HL-60/S4 treated with retinoic acid at 250 ng/mL for 4 days and 3 days (cell line): Measurements from ENCODE around the gene ZFP28.

ENCODE experiments used
- in situ Hi-C: fragments of 300-500 bp; cut with MboI; formaldehyde crosslinking; loops from 2 replicates; pipeline ENCODE4 v1.7.0; 2022; ENCODE audit warnings: low sequenced_read_pairs

Gene ZFP28

DNA sequence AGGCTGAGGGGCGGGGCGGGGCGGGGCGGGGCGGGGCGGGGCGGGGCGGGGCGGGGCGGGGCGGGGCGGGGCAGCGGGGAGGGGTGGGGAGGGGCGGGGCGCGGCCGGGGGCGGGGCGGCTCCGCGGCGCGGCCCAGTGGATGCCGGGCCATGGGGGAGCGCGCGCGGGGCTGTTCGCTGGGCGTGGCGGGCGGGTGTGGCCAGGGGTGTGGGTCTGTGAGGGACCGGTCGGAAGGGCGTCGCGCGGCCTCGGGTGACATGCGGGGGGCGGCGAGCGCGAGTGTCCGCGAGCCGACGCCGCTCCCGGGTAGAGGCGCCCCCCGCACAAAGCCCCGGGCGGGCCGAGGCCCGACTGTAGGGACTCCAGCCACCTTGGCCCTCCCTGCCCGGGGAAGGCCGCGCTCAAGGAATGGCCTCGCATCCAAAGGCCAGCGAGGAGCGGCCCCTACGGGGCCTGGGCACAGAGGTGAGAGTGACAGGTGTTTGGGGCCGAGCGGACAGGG is at the start of gene ZFP28:
Gene ZFP28 (plus strand): TSS at position 188 of the 503 bp plus-strand sequence. CDS start 71 bp downstream, at position 259.
- in situ Hi-C loops, result no loop called here

DNA sequence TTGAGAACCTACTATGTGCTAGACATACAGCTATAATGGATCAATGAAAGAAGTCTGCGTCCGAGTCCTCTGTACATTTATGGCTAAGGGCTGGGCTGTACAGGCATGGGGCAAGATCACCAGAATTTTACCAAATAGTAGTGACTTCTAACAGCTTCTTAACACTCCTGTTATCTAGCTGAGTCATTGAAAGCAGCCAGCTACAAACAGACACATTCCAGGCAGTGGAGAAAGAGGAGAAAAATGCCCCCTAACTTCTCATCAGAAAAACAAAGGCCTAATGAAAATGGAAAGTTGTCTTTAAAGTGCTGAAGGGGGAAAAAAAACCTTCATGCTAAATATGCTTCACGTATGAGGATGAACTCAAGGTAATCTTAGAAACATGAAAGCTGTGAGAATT is 47.3 kb upstream of the ZFP28 start:
- in situ Hi-C loops, result no loop called here

DNA sequence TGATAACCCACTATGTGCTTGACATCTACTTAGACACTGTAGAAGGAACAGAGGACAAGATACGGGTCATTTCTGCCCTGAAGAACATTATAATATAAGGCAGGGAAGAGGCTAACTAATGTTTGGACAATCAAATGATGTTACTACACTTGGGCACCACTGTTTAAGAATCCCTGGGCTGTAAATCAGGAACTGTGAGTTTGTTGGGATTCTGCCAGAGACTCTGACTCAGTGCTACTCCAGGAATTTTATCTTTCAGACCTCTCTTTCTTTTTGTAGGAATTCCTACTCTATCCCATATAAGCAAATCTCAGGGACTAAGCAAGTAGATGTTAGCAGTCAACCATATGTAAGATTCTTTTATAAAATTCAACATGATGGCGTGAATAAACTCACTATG is 34.2 kb upstream of the ZFP28 start:
- in situ Hi-C loops, result no loop called here

DNA sequence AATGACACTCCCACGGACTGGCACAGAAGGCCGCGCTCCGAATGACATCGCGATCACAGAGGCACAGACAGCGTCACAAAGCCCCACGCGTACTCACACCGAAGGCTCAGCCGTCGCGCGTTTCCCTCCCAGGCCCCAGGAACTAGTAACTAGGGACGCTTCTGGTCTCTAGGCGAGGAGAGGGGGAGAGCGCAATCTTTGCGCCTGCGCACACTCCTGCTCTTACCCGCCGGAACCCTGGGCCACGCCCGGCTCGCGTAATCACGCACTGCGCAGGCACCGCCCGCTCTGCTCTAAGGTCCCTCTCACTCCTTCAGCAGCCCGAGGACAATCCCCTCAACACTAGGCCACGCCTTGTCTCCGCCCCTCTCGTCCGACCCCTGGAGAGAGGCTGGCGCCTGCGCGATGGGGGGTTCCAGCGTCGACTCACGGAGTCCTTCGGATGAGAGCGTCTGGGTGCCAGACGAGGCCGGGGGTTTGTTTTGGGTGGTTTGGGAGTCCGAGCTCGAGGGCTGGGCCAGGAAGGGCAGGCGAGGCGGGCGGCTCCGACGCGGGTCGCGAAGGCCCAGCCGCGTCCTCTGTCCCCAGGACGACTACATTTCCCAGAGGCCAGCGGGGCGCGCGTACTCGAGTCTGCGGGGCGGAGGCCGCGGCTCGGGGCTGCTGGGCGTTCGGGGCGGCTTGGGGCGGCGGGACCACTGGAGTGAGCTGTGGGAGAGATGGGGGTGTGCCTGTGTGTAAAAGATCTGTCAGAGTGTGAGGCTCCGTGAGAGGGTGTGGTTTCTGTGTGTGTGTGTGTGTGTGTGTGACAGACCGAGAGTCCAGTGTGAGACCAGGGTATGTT is 31.1 kb upstream of the ZFP28 start, which contains the start of gene ZNF471:
Gene ZNF471 (plus strand): TSS at position 410 of the 844 bp plus-strand sequence. CDS start 3,717 bp downstream, outside the sequence.
- in situ Hi-C loops, result no loop called here

DNA sequence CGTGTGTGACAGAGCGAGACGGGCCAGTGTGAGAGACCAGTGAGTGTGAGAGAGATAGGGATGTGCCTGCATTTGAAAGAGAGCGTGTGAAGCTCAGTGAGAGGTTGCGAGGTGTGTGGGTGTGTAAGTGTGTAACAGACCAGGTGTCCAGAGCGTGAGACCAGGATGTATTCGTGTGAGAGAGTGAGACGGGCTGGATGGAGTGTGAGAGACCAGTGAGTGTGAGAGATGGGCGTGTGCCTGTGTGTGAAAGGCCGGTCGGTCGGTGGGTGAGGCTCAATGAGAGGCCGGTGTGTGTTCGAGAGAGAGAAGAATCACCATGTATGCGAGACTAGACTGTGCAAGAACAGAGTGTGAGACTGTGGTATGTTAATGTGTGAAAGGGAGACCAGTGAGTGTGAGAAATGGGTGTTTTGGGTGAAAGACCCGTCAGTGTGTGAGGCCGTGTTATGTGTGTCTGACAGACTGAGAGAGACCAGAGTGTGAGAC is 30.4 kb upstream of the ZFP28 start:
- in situ Hi-C loops, result no loop called here

DNA sequence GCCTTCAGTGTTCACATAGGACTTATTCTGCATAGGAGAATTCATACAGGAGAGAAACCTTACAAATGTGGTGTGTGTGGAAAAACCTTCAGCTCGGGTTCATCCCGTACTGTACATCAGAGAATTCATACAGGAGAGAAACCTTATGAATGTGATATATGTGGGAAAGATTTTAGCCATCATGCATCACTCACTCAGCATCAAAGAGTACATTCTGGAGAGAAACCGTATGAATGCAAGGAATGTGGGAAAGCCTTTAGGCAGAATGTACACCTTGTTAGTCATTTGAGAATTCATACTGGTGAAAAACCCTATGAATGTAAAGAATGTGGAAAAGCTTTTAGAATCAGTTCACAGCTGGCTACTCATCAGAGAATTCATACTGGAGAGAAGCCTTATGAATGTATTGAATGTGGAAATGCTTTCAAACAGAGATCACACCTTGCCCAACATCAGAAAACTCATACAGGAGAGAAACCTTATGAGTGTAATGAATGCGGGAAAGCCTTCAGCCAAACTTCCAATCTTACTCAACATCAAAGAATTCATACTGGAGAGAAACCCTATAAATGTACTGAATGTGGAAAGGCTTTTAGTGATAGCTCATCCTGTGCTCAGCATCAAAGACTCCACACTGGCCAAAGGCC is 13.4 kb upstream of the ZFP28 start:
- in situ Hi-C loops, result no loop called here

DNA sequence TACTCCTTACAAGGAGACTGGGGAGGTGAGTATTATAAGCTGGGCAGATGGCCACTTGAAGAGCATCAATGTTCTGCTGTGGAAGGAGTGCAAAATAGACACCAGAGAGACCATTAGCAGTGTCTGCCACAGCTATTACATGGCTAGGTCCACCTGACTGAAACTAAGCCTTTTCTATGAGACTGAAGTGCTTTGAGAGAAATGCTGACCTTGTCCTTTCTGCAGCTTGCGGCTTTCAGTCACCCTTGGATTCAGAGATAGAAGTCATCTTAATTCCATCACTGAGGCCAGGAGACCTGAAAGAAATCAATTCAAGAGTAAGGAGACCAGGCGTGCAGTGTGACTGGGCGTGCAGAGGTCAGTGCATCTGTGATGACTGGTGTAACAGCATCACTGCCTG is 1.3 kb upstream of the ZFP28 start:
- in situ Hi-C loops, result no loop called here

DNA sequence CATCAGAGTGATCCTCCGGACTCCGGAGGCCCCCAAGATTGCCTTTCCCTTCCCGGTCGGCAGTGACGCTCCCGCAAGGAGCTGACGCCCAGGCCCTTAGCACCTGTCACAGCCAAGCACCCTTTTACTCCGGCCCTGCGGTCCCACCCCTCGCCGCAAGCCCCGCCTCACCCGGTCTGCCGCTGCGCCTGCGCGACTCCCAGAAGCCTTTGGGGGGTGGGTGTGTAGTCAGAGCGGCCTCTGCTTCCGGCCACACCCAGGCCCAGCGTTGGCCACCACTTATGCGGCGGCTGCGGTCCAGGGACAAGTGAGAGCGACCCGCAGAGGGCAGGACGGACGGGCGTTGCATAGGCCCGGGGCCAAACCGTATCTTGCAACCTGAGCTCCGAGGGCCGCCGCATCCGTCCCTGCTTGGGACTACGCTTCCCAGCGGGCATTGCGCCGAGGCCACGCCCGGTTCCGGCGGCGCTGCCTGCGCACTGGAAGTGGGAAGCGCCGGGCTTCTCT is 441 bp upstream of the ZFP28 start:
- in situ Hi-C loops, result no loop called here

DNA sequence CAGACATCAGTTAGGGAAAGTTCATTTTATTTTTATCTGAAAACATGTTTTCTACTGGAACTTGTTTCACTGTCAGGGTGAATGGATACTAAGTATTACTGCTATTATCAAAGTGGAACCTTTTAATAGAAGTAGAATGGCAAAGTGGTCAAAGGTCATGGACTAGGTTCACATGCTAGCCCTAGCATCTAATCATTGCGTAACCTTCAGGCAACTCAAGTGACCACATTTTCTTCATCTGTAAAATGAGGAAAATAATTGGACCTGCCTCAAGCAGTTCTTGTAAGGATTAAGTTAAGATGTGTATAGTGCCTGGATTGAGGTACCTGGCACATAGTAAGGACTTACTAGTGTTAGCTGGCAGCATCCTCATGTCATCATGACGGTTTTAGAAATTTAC is 5.0 kb downstream of the ZFP28 start:
- in situ Hi-C loops, result no loop called here

DNA sequence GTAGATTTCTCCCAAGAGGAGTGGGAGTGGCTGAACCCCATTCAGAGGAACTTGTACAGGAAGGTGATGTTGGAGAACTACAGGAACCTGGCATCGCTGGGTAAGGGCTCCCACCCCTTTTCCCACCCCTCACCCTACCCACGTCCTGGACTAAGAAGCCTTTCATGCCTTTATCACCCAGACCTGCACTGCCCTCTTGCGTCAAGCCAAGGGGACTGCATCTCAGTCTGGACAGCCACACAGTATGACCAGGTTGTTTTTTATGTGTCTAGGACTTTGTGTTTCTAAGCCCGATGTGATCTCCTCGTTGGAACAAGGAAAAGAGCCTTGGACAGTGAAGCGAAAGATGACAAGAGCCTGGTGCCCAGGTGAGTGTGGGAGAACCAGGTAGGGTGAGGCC is 8.8 kb downstream of the ZFP28 start:
- in situ Hi-C loops, result no loop called here

DNA sequence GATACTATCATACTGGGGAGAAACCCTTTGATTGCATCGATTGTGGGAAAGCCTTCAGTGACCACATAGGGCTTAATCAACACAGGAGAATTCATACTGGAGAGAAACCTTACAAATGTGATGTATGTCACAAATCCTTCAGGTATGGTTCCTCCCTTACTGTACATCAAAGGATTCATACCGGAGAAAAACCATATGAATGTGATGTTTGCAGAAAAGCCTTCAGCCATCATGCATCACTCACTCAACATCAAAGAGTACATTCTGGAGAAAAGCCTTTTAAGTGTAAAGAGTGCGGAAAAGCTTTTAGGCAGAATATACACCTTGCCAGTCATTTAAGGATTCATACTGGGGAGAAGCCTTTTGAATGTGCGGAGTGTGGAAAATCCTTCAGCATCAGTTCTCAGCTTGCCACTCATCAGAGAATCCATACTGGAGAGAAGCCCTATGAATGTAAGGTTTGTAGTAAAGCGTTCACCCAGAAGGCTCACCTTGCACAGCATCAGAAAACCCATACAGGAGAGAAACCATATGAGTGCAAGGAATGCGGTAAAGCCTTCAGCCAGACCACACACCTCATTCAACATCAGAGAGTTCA is 15.6 kb downstream of the ZFP28 start:
- in situ Hi-C loops, result no loop called here

DNA sequence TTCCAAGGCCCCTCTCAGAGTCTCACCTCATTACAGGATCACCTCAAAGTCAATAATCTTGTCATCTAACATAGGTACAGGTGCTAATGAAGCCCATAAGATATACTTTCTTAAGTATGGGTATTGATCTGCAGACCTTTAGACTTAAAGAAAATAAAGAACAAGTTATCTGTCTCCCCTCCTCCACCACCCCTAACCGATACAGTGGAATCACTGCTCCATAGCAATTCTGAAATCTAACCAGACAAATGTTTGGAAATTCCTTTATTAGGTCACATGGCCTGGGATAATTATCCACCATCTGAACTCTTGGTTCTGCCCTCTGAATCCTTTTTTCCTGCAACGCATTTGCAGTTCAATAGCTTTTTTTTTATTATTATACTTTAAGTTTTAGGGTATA is 24.0 kb downstream of the ZFP28 start:
- in situ Hi-C loops, result no loop called here

DNA sequence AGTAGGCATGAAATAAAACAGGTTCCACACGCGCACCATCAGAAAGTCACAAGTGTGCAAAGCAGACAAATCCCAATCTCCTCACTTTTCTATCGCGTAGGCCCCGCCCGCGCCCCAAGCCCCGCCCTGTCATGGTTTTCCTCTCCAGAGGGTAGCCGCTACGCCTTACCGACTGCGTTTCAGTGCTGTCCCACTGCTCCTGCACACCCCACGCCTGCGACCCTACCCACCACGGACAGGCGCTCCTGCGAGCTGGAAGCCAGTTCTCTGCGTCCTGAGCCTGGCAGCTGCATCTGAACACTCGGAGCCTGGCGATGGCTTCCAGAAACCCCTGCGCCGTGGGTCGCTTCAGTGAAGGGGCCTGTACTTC is 28.1 kb downstream of the ZFP28 start:
- in situ Hi-C loops, result no loop called here

DNA sequence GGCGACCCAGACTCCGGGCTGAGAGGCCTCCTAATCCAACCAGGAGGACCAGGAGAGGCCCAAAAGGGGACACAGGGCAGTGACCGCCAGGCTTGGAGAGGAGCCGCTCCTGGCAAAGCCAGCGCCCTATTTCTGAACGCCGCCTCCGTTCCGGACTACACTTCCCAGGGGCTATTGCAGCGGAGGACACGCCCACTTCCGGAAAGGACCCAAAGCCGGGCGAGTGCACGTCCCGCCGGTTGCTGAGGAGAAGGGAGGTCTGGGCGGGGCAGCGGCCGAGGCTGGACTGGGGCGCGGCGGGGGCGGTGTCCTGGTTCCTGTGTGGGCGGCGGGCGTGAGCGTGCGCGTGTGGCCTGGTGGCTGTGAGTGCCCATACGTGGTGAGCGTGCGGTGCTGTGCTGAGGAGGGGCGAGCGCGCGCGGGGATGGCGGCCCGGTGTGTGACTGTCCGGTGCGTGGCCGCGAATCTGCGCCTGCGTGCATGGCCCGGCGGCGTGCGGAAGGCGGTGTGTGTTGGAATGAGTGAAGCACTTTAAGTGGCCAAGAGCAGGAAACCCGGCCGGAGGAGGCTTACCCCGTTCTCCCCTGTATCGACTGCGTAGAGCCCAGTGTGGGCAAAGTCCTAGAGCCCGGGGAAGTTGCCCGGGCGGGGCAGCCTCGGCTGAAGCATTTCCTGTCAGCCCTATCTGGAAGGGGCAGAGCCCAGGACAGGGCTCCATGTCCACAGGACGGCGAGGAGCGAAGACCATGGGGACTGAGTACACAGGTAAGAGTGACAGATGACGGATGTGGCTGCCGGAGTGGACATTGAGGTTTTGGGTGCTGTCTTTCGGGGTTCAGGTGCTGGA is 28.7 kb downstream of the ZFP28 start, which contains the start of gene ZNF470:
Gene ZNF470 (plus strand): TSS at position 195 of the 847 bp plus-strand sequence. CDS start 2,844 bp downstream, outside the sequence.
- in situ Hi-C loops, result no loop called here

DNA sequence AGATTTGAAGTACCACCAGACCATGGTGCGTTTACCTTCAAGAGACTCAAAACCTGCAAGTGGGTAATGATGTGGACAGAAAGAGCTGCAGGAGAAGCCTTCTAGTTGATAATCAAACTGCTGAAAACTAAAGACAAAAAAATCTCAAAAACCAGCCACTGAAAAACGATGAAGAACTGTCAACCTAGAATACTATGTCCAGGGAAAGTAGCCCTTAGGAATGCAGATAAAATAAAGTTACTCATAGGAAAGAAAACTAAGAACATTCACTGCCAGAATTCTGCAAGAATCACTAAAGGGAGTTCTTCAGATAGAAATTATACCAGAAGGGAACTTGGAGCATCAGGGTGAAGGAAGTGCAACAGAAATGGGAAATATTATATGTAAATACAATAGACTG is 33.8 kb downstream of the ZFP28 start:
- in situ Hi-C loops, result no loop called here

DNA sequence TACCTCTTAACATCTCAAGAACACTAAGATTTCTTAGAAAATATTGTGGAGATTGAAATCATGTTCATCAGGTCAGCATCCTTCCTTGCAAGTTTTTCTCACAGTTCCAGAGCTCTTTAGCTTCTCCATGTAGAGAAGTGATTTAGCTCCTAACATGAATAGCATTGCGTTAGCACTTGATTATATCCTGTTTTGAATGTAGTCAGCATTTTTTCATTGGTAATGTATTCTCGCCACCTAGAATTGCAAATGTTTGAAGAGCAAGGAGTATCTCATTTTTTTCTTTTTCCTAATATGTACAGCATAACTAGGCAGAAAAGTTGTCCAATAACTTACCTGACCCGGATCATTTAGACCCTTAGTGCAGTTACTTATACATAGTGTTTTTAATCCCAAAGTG is 35.2 kb downstream of the ZFP28 start:
- in situ Hi-C loops, result no loop called here

DNA sequence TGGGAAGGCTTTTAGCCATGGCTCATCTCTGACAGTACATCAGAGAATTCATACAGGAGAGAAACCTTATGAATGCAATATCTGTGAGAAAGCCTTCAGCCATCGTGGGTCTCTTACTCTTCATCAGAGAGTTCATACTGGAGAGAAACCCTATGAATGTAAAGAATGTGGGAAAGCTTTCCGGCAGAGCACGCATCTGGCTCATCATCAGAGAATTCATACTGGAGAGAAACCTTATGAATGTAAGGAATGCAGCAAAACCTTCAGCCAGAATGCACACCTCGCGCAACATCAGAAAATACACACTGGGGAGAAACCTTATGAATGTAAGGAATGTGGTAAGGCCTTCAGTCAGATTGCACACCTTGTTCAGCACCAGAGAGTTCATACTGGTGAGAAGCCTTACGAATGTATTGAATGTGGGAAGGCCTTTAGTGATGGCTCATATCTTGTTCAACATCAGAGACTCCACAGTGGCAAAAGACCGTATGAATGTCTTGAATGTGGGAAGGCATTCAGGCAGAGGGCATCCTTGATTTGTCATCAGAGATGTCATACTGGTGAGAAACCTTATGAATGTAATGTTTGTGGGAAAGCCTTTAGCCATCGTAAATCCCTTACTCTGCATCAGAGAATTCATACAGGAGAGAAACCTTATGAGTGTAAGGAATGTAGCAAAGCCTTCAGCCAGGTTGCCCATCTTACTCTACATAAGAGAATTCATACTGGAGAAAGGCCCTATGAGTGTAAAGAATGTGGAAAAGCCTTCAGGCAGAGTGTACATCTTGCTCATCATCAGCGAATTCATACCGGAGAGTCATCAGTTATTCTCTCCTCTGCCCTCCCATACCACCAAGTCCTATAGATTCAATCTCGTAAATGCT is 39.2 kb downstream of the ZFP28 start:
- in situ Hi-C loops, result no loop called here

DNA sequence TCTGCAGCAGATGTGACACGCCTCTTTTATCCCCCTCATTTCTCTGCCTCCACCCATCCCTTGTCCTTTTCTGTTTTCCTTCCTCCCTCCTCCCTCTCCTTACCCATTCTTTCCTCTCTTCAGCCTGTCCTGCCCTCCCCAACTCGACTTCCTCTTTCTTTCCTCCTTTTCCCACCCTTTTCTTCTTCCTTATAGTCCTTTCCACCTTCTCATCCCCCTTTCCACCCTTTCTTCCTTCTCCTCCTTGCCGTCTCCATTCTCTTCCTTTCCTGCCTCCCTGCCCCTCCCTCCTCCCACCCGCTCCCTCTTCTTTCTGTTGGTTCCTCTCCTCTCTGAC is 55.7 kb downstream of the ZFP28 start:
- in situ Hi-C loops, result no loop called here

DNA sequence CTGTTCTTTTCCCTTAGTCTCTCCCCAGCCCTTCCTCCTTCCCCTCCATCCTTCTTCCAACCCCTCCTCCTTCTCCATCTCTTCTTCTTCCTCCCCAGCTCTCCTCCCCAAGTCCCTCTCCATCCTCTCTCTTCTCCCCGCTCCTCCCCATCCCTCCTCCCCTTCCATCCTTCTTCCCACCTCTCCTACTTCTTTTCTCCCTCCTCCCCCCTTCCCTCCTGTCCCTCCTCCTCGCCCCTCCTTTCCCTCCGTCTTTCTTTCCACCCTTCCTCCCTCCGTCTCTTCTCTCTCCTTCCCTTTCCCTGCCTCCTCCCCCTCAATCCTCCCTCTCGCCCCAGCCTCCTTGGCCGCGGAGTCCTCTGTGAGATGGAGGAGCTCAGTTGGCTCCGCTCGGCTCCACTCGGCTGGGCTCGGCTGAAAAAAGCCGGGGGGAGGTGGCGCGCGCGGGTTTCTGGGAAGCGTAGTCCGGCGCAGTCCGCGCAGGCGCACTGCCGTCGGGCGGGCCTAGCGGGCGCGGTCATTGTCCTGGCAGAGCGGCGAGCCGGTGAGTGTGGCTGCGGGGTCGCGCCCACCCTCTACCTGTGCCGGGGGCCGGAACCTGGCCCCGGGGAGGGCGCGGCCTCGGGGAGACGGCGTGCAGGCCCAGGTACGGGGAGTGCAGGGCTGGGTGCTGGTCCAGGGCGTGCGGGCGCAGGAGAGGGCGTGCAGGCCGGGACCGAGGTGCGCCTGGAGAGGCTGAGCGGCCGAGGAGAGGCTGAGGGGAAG is 56.2 kb downstream of the ZFP28 start, which contains the start of gene ZNF71:
Gene ZNF71 (plus strand): TSS at position 520 of the 765 bp plus-strand sequence. CDS start 6,257 bp downstream, outside the sequence.
- in situ Hi-C loops, result no loop called here
